Measurements from ENCODE around the gene GALNTL6.

The GALNTL6 gene

GRCh38 chr4:172680691-172681090 is 867.5 kb downstream of the GALNTL6 start:
- Histone ChIP-seq H3K4me1 (ENCODE audit: insufficient read depth, low read length) (no peaks in the 10 kb centered on the region), H3K27ac (ENCODE audit: low read depth, low read length) (no peak overlapping the region)

GRCh38 chr4:172683021-172683420 is 869.8 kb downstream of the GALNTL6 start:
- Histone ChIP-seq H3K27ac (ENCODE audit: low read depth, low read length) (no peak overlapping the region), H3K4me1 (ENCODE audit: insufficient read depth, low read length) (no peaks in the 10 kb centered on the region), H3K36me3 (ENCODE audit: insufficient read depth, low read length) (no peaks in the 10 kb centered on the region), H3K4me3 (ENCODE audit: low read depth in 1 of 2, low read length in 2 of 2) (no peak overlapping the region), H3K9ac (ENCODE audit: low read length) (no peak overlapping the region), H3K27me3 (ENCODE audit: control insufficient read depth in 1 of 2, insufficient read depth in 2 of 2, low read length in 2 of 2) (no peaks in the 10 kb centered on the region), H3K9me3 (ENCODE audit: low read length) (no peaks in the 10 kb centered on the region)

More at GRCh38 chr4:172680691-172681090, 867.5 kb downstream of the GALNTL6 start:
- no peak overlapping the region for H3K9ac ChIP-seq (ENCODE audit: low read length)
- no peaks in the 10 kb centered on the region for H3K9me3 ChIP-seq (ENCODE audit: low read length)
- no peaks in the 10 kb centered on the region for H3K36me3 ChIP-seq (ENCODE audit: insufficient read depth, low read length)
- no peak overlapping the region for H3K4me3 ChIP-seq (ENCODE audit: low read depth in 1 of 2, low read length in 2 of 2)
- no peaks in the 10 kb centered on the region for H3K27me3 ChIP-seq (ENCODE audit: control insufficient read depth in 1 of 2, insufficient read depth in 2 of 2, low read length in 2 of 2)

GRCh38 chr4:172686021-172686420 is 872.8 kb downstream of the GALNTL6 start:
- no peaks in the 10 kb centered on the region for H3K36me3 ChIP-seq (ENCODE audit: insufficient read depth, low read length)
- H3K9me3 ChIP-seq (ENCODE audit: low read length), result no peaks in the 10 kb centered on the region
- no peak overlapping the region for H3K9ac ChIP-seq (ENCODE audit: low read length)
- H3K27me3 ChIP-seq (ENCODE audit: control insufficient read depth in 1 of 2, insufficient read depth in 2 of 2, low read length in 2 of 2), result no peaks in the 10 kb centered on the region
- no peaks in the 10 kb centered on the region for H3K4me1 ChIP-seq (ENCODE audit: insufficient read depth, low read length)
- no peak overlapping the region for H3K27ac ChIP-seq (ENCODE audit: low read depth, low read length)
- no peak overlapping the region for H3K4me3 ChIP-seq (ENCODE audit: low read depth in 1 of 2, low read length in 2 of 2)

GRCh38 chr4:172688534-172688933 is 875.3 kb downstream of the GALNTL6 start:
- H3K36me3 ChIP-seq (ENCODE audit: insufficient read depth, low read length), result no peaks in the 10 kb centered on the region
- H3K9ac ChIP-seq (ENCODE audit: low read length), result no peak overlapping the region
- H3K4me3 ChIP-seq (ENCODE audit: low read depth in 1 of 2, low read length in 2 of 2), result no peak overlapping the region
- H3K9me3 ChIP-seq (ENCODE audit: low read length), result no peaks in the 10 kb centered on the region
- H3K4me1 ChIP-seq (ENCODE audit: insufficient read depth, low read length), result no peaks in the 10 kb centered on the region
- no peaks in the 10 kb centered on the region for H3K27me3 ChIP-seq (ENCODE audit: control insufficient read depth in 1 of 2, insufficient read depth in 2 of 2, low read length in 2 of 2)
- H3K27ac ChIP-seq (ENCODE audit: low read depth, low read length), result no peak overlapping the region

- Histone ChIP-seq H3K9me3 (ENCODE audit: low read length) (no peaks in the 10 kb centered on the region), H3K4me1 (ENCODE audit: insufficient read depth, low read length) (no peaks in the 10 kb centered on the region), H3K4me3 (ENCODE audit: low read depth in 1 of 2, low read length in 2 of 2) (no peak overlapping the region), H3K9ac (ENCODE audit: low read length) (no peak overlapping the region), H3K27me3 (ENCODE audit: control insufficient read depth in 1 of 2, insufficient read depth in 2 of 2, low read length in 2 of 2) (no peaks in the 10 kb centered on the region), H3K27ac (ENCODE audit: low read depth, low read length) (no peak overlapping the region), H3K36me3 (ENCODE audit: insufficient read depth, low read length) (no peaks in the 10 kb centered on the region)
Observed at GRCh38 chr4:172691552-172691951, 878.3 kb downstream of the GALNTL6 start.

GRCh38 chr4:172692701-172693100 is 879.5 kb downstream of the GALNTL6 start:
- H3K9ac ChIP-seq (ENCODE audit: low read length), result no peak overlapping the region
- H3K4me1 ChIP-seq (ENCODE audit: insufficient read depth, low read length), result no peaks in the 10 kb centered on the region
- H3K9me3 ChIP-seq (ENCODE audit: low read length), result no peaks in the 10 kb centered on the region
- H3K27me3 ChIP-seq (ENCODE audit: control insufficient read depth in 1 of 2, insufficient read depth in 2 of 2, low read length in 2 of 2), result no peaks in the 10 kb centered on the region
- H3K4me3 ChIP-seq (ENCODE audit: low read depth in 1 of 2, low read length in 2 of 2), result no peak overlapping the region
- no peak overlapping the region for H3K27ac ChIP-seq (ENCODE audit: low read depth, low read length)
- no peaks in the 10 kb centered on the region for H3K36me3 ChIP-seq (ENCODE audit: insufficient read depth, low read length)

GRCh38 chr4:172698256-172698655 is 885.1 kb downstream of the GALNTL6 start:
- Histone ChIP-seq H3K4me1 (ENCODE audit: insufficient read depth, low read length) (no peaks in the 10 kb centered on the region), H3K27ac (ENCODE audit: low read depth, low read length) (no peak overlapping the region), H3K27me3 (ENCODE audit: control insufficient read depth in 1 of 2, insufficient read depth in 2 of 2, low read length in 2 of 2) (no peaks in the 10 kb centered on the region), H3K36me3 (ENCODE audit: insufficient read depth, low read length) (no peaks in the 10 kb centered on the region), H3K9me3 (ENCODE audit: low read length) (no peaks in the 10 kb centered on the region), H3K4me3 (ENCODE audit: low read depth in 1 of 2, low read length in 2 of 2) (no peak overlapping the region), H3K9ac (ENCODE audit: low read length) (no peak overlapping the region)

- H3K27me3 ChIP-seq (ENCODE audit: control insufficient read depth in 1 of 2, insufficient read depth in 2 of 2, low read length in 2 of 2), result no peaks in the 10 kb centered on the region
- H3K4me3 ChIP-seq (ENCODE audit: low read depth in 1 of 2, low read length in 2 of 2), result no peak overlapping the region
- no peak overlapping the region for H3K27ac ChIP-seq (ENCODE audit: low read depth, low read length)
- H3K9ac ChIP-seq (ENCODE audit: low read length), result no peak overlapping the region
- H3K9me3 ChIP-seq (ENCODE audit: low read length), result no peaks in the 10 kb centered on the region
- no peaks in the 10 kb centered on the region for H3K36me3 ChIP-seq (ENCODE audit: insufficient read depth, low read length)
- no peaks in the 10 kb centered on the region for H3K4me1 ChIP-seq (ENCODE audit: insufficient read depth, low read length)
Observed at GRCh38 chr4:172705565-172705964, 892.4 kb downstream of the GALNTL6 start.

- no peaks in the 10 kb centered on the region for H3K36me3 ChIP-seq (ENCODE audit: insufficient read depth, low read length)
- no peak overlapping the region for H3K27ac ChIP-seq (ENCODE audit: low read depth, low read length)
- H3K9ac ChIP-seq (ENCODE audit: low read length), result no peak overlapping the region
- no peak overlapping the region for H3K4me3 ChIP-seq (ENCODE audit: low read depth in 1 of 2, low read length in 2 of 2)
- H3K27me3 ChIP-seq (ENCODE audit: control insufficient read depth in 1 of 2, insufficient read depth in 2 of 2, low read length in 2 of 2), result no peaks in the 10 kb centered on the region
- H3K9me3 ChIP-seq (ENCODE audit: low read length), result no peaks in the 10 kb centered on the region
- H3K4me1 ChIP-seq (ENCODE audit: insufficient read depth, low read length), result no peaks in the 10 kb centered on the region
Observed at GRCh38 chr4:172706000-172706399, 892.8 kb downstream of the GALNTL6 start.

- Histone ChIP-seq H3K27ac (ENCODE audit: low read depth, low read length) (no peak overlapping the region), H3K9ac (ENCODE audit: low read length) (no peak overlapping the region), H3K36me3 (ENCODE audit: insufficient read depth, low read length) (no peaks in the 10 kb centered on the region), H3K4me1 (ENCODE audit: insufficient read depth, low read length) (no peaks in the 10 kb centered on the region), H3K9me3 (ENCODE audit: low read length) (no peaks in the 10 kb centered on the region), H3K4me3 (ENCODE audit: low read depth in 1 of 2, low read length in 2 of 2) (no peak overlapping the region), H3K27me3 (ENCODE audit: control insufficient read depth in 1 of 2, insufficient read depth in 2 of 2, low read length in 2 of 2) (no peaks in the 10 kb centered on the region)
Observed at GRCh38 chr4:172707622-172708021, 894.4 kb downstream of the GALNTL6 start.

- H3K9me3 ChIP-seq (ENCODE audit: low read length), result no peaks in the 10 kb centered on the region
- H3K27me3 ChIP-seq (ENCODE audit: control insufficient read depth in 1 of 2, insufficient read depth in 2 of 2, low read length in 2 of 2), result no peaks in the 10 kb centered on the region
- H3K4me3 ChIP-seq (ENCODE audit: low read depth in 1 of 2, low read length in 2 of 2), result no peak overlapping the region
- H3K36me3 ChIP-seq (ENCODE audit: insufficient read depth, low read length), result no peaks in the 10 kb centered on the region
- no peak overlapping the region for H3K9ac ChIP-seq (ENCODE audit: low read length)
- no peak overlapping the region for H3K27ac ChIP-seq (ENCODE audit: low read depth, low read length)
- no peaks in the 10 kb centered on the region for H3K4me1 ChIP-seq (ENCODE audit: insufficient read depth, low read length)
Observed at GRCh38 chr4:172708184-172708583, 895.0 kb downstream of the GALNTL6 start.

- Histone ChIP-seq H3K36me3 (ENCODE audit: insufficient read depth, low read length) (no peaks in the 10 kb centered on the region), H3K4me1 (ENCODE audit: insufficient read depth, low read length) (no peaks in the 10 kb centered on the region), H3K9me3 (ENCODE audit: low read length) (no peaks in the 10 kb centered on the region), H3K27me3 (ENCODE audit: control insufficient read depth in 1 of 2, insufficient read depth in 2 of 2, low read length in 2 of 2) (no peaks in the 10 kb centered on the region), H3K9ac (ENCODE audit: low read length) (no peak overlapping the region), H3K27ac (ENCODE audit: low read depth, low read length) (no peak overlapping the region), H3K4me3 (ENCODE audit: low read depth in 1 of 2, low read length in 2 of 2) (no peak overlapping the region)
Observed at GRCh38 chr4:172709376-172709775, 896.2 kb downstream of the GALNTL6 start.

Data from muscle layer of colon (tissue), 2 donors.